Gastroesophageal sphincter (tissue), 3 donors: ENCODE measurements around the gene CROCC2.

Experiments
- CTCF ChIP-seq, 4 experiments: fragments of 200-600 bp in 2 of 4; fragments of 450-650 bp in 2 of 4; sonication (generic) in 1 of 4; IDR thresholded peaks; one replicate each; pipeline ENCODE4 v1.5.1; 2017 to 2019; ENCODE audit warnings: antibody characterized with exemption in 4 of 4, mild to moderate bottlenecking in 2 of 4, moderate library complexity in 2 of 4
- EP300 ChIP-seq: sonication (generic); formaldehyde crosslinking; IDR thresholded peaks from one replicate; pipeline ENCODE4 v1.6.1; 2017; ENCODE audit warnings: antibody characterized with exemption, mild to moderate bottlenecking
- POLR2A ChIP-seq, 2 donors: fragments of 450-650 bp; IDR thresholded peaks; one replicate each; pipeline ENCODE4 v1.6.1; 2017; ENCODE audit warnings: antibody characterized with exemption in 2 of 2, mild to moderate bottlenecking in 2 of 2, moderate library complexity in 1 of 2
- POLR2AphosphoS5 ChIP-seq: sonication (generic); formaldehyde crosslinking; IDR thresholded peaks from one replicate; pipeline ENCODE4 v1.6.1; 2017; ENCODE audit warnings: antibody characterized with exemption

GRCh38 chr2:240995041-240996021 is 89.2 kb downstream of the CROCC2 start:
- TF ChIP-seq CTCF (IDR thresholded peaks at IDR 0.05) (no peak), POLR2AphosphoS5 (no peak), POLR2A (IDR thresholded peaks at IDR 0.05) (no peak), EP300 (no peak)
